HEK293 (cell line): Measurements from ENCODE around the gene GALK1.

Experiments
- CTCF ChIA-PET: fragments of 350-600 bp; formaldehyde crosslinking; extraction: SDS; loops from one replicate; lab custom pipeline; 2021; ENCODE audit warnings: antibody characterized with exemption; lab: Yijun Ruan, JAX
- POLR2A ChIA-PET: fragments of 300-600 bp; formaldehyde crosslinking; extraction: SDS; loops from one replicate; lab custom pipeline; 2020; ENCODE audit warnings: antibody characterized with exemption, inconsistent platforms; lab: Yijun Ruan, JAX
- H3K27ac ChIP-seq: fragments of 200-500 bp; sonication (Bioruptor generic); 2 replicates; pipeline ENCODE4 v1.5.1; 2014; ENCODE audit warnings: low read depth, low read length, control low read depth, inconsistent platforms; ENCODE audit errors: extremely low read depth
- H3K36me3 ChIP-seq, 2 experiments: fragments of 200-500 bp in 1 of 2; sonication (Bioruptor generic) in 1 of 2; 1 replicate in 1 of 2; 2 replicates in 1 of 2; pipeline ENCODE4 v1.5.1; 2014 to 2017; ENCODE audit warnings: inconsistent platforms in 2 of 2, low read length in 2 of 2; ENCODE audit not compliant: control insufficient read depth in 2 of 2, insufficient read depth in 1 of 2
- H3K4me1 ChIP-seq: fragments of 200-500 bp; sonication (Bioruptor generic); 2 replicates; pipeline ENCODE4 v1.5.1; 2014; ENCODE audit warnings: mild to moderate bottlenecking, low read length, inconsistent platforms; ENCODE audit not compliant: control insufficient read depth, insufficient read depth
- H3K4me3 ChIP-seq: 2 replicates; pipeline ENCODE4 v1.5.1; 2011; ENCODE audit warnings: low read depth, mild to moderate bottlenecking, control low read depth, low read length, moderate library complexity
- H3K9me3 ChIP-seq: fragments of 200-500 bp; sonication (Bioruptor generic); 2 replicates; pipeline ENCODE4 v1.5.1; 2014; ENCODE audit warnings: low read depth, low read length, inconsistent platforms; ENCODE audit not compliant: control insufficient read depth, insufficient read depth
- ELK4 ChIP-seq: IDR thresholded peaks from 2 replicates; pipeline ENCODE4 v1.6.1; 2011; ENCODE audit warnings: mild to moderate bottlenecking, low read depth, low read length, borderline replicate concordance
- GLIS2 ChIP-seq: fragments of 450-650 bp; formaldehyde crosslinking; IDR thresholded peaks from 2 replicates; pipeline ENCODE4 v1.5.1; 2016; ENCODE audit warnings: missing biosample characterization, missing genetic modification characterization
- KLF17 ChIP-seq: fragments of 450-650 bp; formaldehyde crosslinking; IDR thresholded peaks from 2 replicates; pipeline ENCODE4 v1.5.1; 2016; ENCODE audit warnings: missing biosample characterization, missing genetic modification characterization
- OSR2 ChIP-seq: fragments of 450-650 bp; formaldehyde crosslinking; IDR thresholded peaks from 2 replicates; pipeline ENCODE4 v1.5.1; 2016; ENCODE audit warnings: missing biosample characterization, missing genetic modification characterization
- OVOL3 ChIP-seq: fragments of 450-650 bp; formaldehyde crosslinking; IDR thresholded peaks from 2 replicates; pipeline ENCODE4 v1.5.1; 2016; ENCODE audit warnings: missing biosample characterization, missing genetic modification characterization
- PATZ1 ChIP-seq: fragments of 450-650 bp; formaldehyde crosslinking; IDR thresholded peaks from 2 replicates; pipeline ENCODE4 v1.5.1; 2016; ENCODE audit warnings: missing biosample characterization, missing genetic modification characterization
- PBX3 ChIP-seq: sonication (generic); formaldehyde crosslinking; IDR thresholded peaks from 2 replicates; pipeline ENCODE4 v1.8.1; 2022; ENCODE audit warnings: mild to moderate bottlenecking, moderate library complexity, missing genetic modification reagents
- PRDM6 ChIP-seq: fragments of 450-650 bp; formaldehyde crosslinking; IDR thresholded peaks from 2 replicates; pipeline ENCODE4 v1.5.1; 2017; ENCODE audit warnings: missing biosample characterization, missing genetic modification characterization
- SP2 ChIP-seq: fragments of 450-650 bp; formaldehyde crosslinking; IDR thresholded peaks from 2 replicates; pipeline ENCODE4 v1.5.1; 2016; ENCODE audit warnings: missing biosample characterization, missing genetic modification characterization
- ZBTB10 ChIP-seq: fragments of 450-650 bp; formaldehyde crosslinking; IDR thresholded peaks from 2 replicates; pipeline ENCODE4 v1.5.1; 2016; ENCODE audit warnings: missing biosample characterization, missing genetic modification characterization
- ZBTB17 ChIP-seq: fragments of 450-650 bp; formaldehyde crosslinking; IDR thresholded peaks from 2 replicates; pipeline ENCODE4 v1.5.1; 2016; ENCODE audit warnings: missing biosample characterization, missing genetic modification characterization
- ZBTB20 ChIP-seq: fragments of 450-650 bp; formaldehyde crosslinking; IDR thresholded peaks from 2 replicates; pipeline ENCODE4 v1.5.1; 2016; ENCODE audit warnings: missing biosample characterization, missing genetic modification characterization
- ZBTB26 ChIP-seq: fragments of 450-650 bp; formaldehyde crosslinking; optimal IDR thresholded peaks from 2 replicates; pipeline ENCODE3; 2016; ENCODE audit warnings: missing biosample characterization, mild to moderate bottlenecking, missing genetic modification characterization
- ZNF140 ChIP-seq: fragments of 450-650 bp; formaldehyde crosslinking; IDR thresholded peaks from 2 replicates; pipeline ENCODE4 v1.5.1; 2016; ENCODE audit warnings: missing biosample characterization, missing genetic modification characterization
- ZNF16 ChIP-seq: fragments of 450-650 bp; formaldehyde crosslinking; IDR thresholded peaks from 2 replicates; pipeline ENCODE4 v1.5.1; 2016; ENCODE audit warnings: low read depth, missing biosample characterization, missing genetic modification characterization
- ZNF335 ChIP-seq: fragments of 450-650 bp; formaldehyde crosslinking; conservative IDR thresholded peaks from 2 replicates; pipeline ENCODE4 v1.5.1; 2016; ENCODE audit warnings: missing biosample characterization, missing genetic modification characterization
- ZNF350 ChIP-seq: fragments of 450-650 bp; formaldehyde crosslinking; IDR thresholded peaks from 2 replicates; pipeline ENCODE4 v1.5.0; 2017; ENCODE audit warnings: missing biosample characterization, mild to moderate bottlenecking, missing genetic modification characterization
- ZNF362 ChIP-seq: fragments of 450-650 bp; formaldehyde crosslinking; IDR thresholded peaks from 2 replicates; pipeline ENCODE4 v1.5.1; 2016; ENCODE audit warnings: missing biosample characterization, missing genetic modification characterization
- ZNF423 ChIP-seq: fragments of 450-650 bp; formaldehyde crosslinking; IDR thresholded peaks from 2 replicates; pipeline ENCODE4 v1.5.1; 2016; ENCODE audit warnings: missing biosample characterization, missing genetic modification characterization
- ZNF544 ChIP-seq: fragments of 450-650 bp; formaldehyde crosslinking; IDR thresholded peaks from 2 replicates; pipeline ENCODE4 v1.5.0; 2017; ENCODE audit warnings: missing biosample characterization, missing genetic modification characterization
- ZNF596 ChIP-seq: fragments of 450-650 bp; IDR thresholded peaks from 2 replicates; pipeline ENCODE4 v1.5.0; 2018; ENCODE audit warnings: missing biosample characterization, mild to moderate bottlenecking, missing genetic modification characterization, moderate library complexity
- ZNF777 ChIP-seq: fragments of 450-650 bp; formaldehyde crosslinking; IDR thresholded peaks from 2 replicates; pipeline ENCODE4 v1.5.1; 2017; ENCODE audit warnings: missing biosample characterization, missing genetic modification characterization, borderline replicate concordance
- ZNF843 ChIP-seq: fragments of 450-650 bp; formaldehyde crosslinking; IDR thresholded peaks from 2 replicates; pipeline ENCODE4 v1.5.1; 2016; ENCODE audit warnings: missing biosample characterization, missing genetic modification characterization

Gene GALK1

GRCh38 chr17:75720656-75721462 is 44.1 kb downstream of the GALK1 start, which contains the start of gene ITGB4:
Gene ITGB4, plus strand, starts transcription at chr17:75721459. Its CDS starts 3,245 bp downstream, at chr17:75724704.
- ChIA-PET POLR2A (interaction anchor here (0.8 to 1.2 kb wide), 6 partner anchors 9 to 848 kb away, joined by 3 to 5 read pairs (median 3); partner anchors contain the start of genes FDXR, SMIM5 and WBP2), CTCF (interaction anchor here (0.6 to 8.4 kb wide), 9 partner anchors 10 to 184 kb away, joined by 3 to 51 read pairs (median 4); partner anchors contain the start of genes MRPL38 and SMIM5)
- Histone ChIP-seq H3K4me3 (peak within 1 kb of the TSS; percentile 35), H3K27ac (no peak within 1 kb of the TSS), H3K36me3 (no peaks in the 10 kb centered on the region), H3K9me3 (no peaks in the 10 kb centered on the region), H3K4me1 (no peaks in the 10 kb centered on the region; the same call in 1 of the 2 replicates)
- TF ChIP-seq ZNF335 (tag by site-specific recombination) (peak; percentile 33), ZNF350 (no peak), GLIS2 (tag by site-specific recombination) (0 out of 2 replicates have a peak, but pooled peaks have one; percentile 9), ZNF423 (tag by site-specific recombination) (no peak), ZBTB17 (peak; percentile 33; the same call in 1 of the 2 replicates), ELK4 (no peak), OSR2 (tag by site-specific recombination) (no peak), ZBTB26 (tag by site-specific recombination) (peak; percentile 56), PATZ1 (tag by site-specific recombination) (peak; percentile 61; the same call in 1 of the 2 replicates), ZBTB10 (tag by site-specific recombination) (0 out of 2 replicates have a peak, but pooled peaks have one; percentile 16), SP2 (tag by site-specific recombination) (peak; percentile 34; the same call in 1 of the 2 replicates), KLF17 (0 out of 2 replicates have a peak, but pooled peaks have one; percentile 29), ZNF843 (no peak), ZBTB20 (tag by site-specific recombination) (peak; percentile 44; the same call in 1 of the 2 replicates), PBX3 (CRISPR knock-in tag) (peak; percentile 18; the same call in 1 of the 2 replicates), ZNF596 (0 out of 2 replicates have a peak, but pooled peaks have one; percentile 6), ZNF16 (tag by site-specific recombination) (no peak), OVOL3 (tag by site-specific recombination) (no peak), ZNF362 (tag by site-specific recombination) (no peak), ZNF544 (tag by site-specific recombination) (no peak), ZNF140 (tag by site-specific recombination) (no peak), PRDM6 (tag by site-specific recombination) (no peak), ZNF777 (peak; percentile 86)
